A673 (cell line): Measurements from ENCODE around the gene FBLN1. TPM values are rescaled to one million over a fixed set of nuclear protein-coding genes. Genes with fewer than 3 reads are reported as not detected.
A peak's percentile ranks its signal among the peaks of the same experiment; 100 is the strongest.
"Not testable (repeated sequence)": the region's sequence is repeated elsewhere in the genome, so short reads cannot be mapped to it uniquely, and the experiment has no call there.

ENCODE experiments used
- BruUV-seq: library from RNA; stranded (reverse); fragments of 400-500 nt; replicated peaks from 2 replicates; lab custom pipeline; 2021; lab: Mats Ljungman, UMichigan
- CTCF ChIA-PET: fragments of 300-600 bp; sonication (Branson Sonifier 250); formaldehyde crosslinking; loops from one replicate; lab custom pipeline; 2022; ENCODE audit warnings: antibody characterized with exemption; lab: Charles Lee
- POLR2A ChIA-PET: fragments of 300-600 bp; sonication (Branson Sonifier 250); formaldehyde crosslinking; loops from one replicate; lab custom pipeline; 2022; ENCODE audit warnings: antibody characterized with exemption; ENCODE audit not compliant: low non-redundant PET; lab: Charles Lee
- DNase-seq: peaks from one replicate; pipeline ENCODE4 v3.0.0-alpha.2; 2015; ENCODE audit warnings: low spot score
- H3K27ac ChIP-seq: fragments of 200-600 bp; sonication (generic); 2 replicates; pipeline ENCODE4 v1.5.1; 2016; ENCODE audit warnings: mixed run types, low read depth, mild to moderate bottlenecking, mixed read lengths, antibody characterized with exemption, low read length; ENCODE audit not compliant: poor library complexity, severe bottlenecking
- H3K27me3 ChIP-seq: fragments of 200-600 bp; sonication (generic); replicated peaks from 2 replicates; pipeline ENCODE4 v1.6.1; 2017; ENCODE audit warnings: mixed run types, low read depth, mild to moderate bottlenecking, mixed read lengths, antibody characterized with exemption, low read length; ENCODE audit not compliant: insufficient read depth, poor library complexity
- H3K36me3 ChIP-seq: fragments of 200-600 bp; sonication (generic); 2 replicates; pipeline ENCODE4 v1.6.1; 2016; ENCODE audit warnings: mixed run types, mild to moderate bottlenecking, mixed read lengths, antibody characterized with exemption, low read length; ENCODE audit not compliant: insufficient read depth, poor library complexity, severe bottlenecking
- H3K4me1 ChIP-seq: fragments of 200-600 bp; sonication (generic); 2 replicates; pipeline ENCODE4 v1.6.1; 2017; ENCODE audit warnings: mixed run types, mild to moderate bottlenecking, mixed read lengths, antibody characterized with exemption, low read length; ENCODE audit not compliant: insufficient read depth, poor library complexity, severe bottlenecking
- H3K4me3 ChIP-seq: fragments of 200-600 bp; sonication (generic); 2 replicates; pipeline ENCODE4 v1.5.1; 2016; ENCODE audit warnings: low read depth, mixed run types, mild to moderate bottlenecking, mixed read lengths, low read length; ENCODE audit not compliant: poor library complexity, severe bottlenecking
- H3K9me3 ChIP-seq: fragments of 200-600 bp; sonication (generic); 2 replicates; pipeline ENCODE4 v1.6.1; 2016; ENCODE audit warnings: mixed run types, low read depth, mild to moderate bottlenecking, mixed read lengths, antibody characterized with exemption, low read length; ENCODE audit not compliant: poor library complexity, severe bottlenecking
- CTCF ChIP-seq: fragments of 300-800, 200-600 bp; sonication (generic); conservative IDR thresholded peaks from 2 replicates; pipeline ENCODE4 v1.5.1; 2017; ENCODE audit warnings: low read depth, mild to moderate bottlenecking, antibody characterized with exemption, low read length, moderate library complexity, mixed read lengths
- EZH2 ChIP-seq: fragments of 200-600 bp; sonication (generic); IDR thresholded peaks from 2 replicates; pipeline ENCODE4 v1.6.1; 2017; ENCODE audit warnings: borderline replicate concordance, low read depth, mild to moderate bottlenecking, mixed read lengths, antibody characterized with exemption, low read length; ENCODE audit not compliant: poor library complexity, severe bottlenecking
- intact Hi-C: fragments of 100-400 bp; cut with micrococcal nuclease; formaldehyde crosslinking; loops from one replicate; pipeline ENCODE4 v1.10.0; 2022; ENCODE audit not compliant: unreplicated experiment
- total RNA-seq: library from RNA; stranded (reverse); gene quantifications from 2 replicates; pipeline ENCODE4 v1.2.3, GENCODE V29; 2021

The FBLN1 gene
- total RNA-seq, 1 experiment from 2014 or later = 96.4 TPM

- no peaks in the 10 kb centered on the region for H3K4me1 ChIP-seq
- no peak overlapping the region for H3K27ac ChIP-seq
- no peak for TF ChIP-seq EZH2
- peak; percentile 99 for TF ChIP-seq CTCF
- DNase-seq = peak; percentile 86
- CTCF ChIA-PET = interaction anchor here (0.6 to 3.8 kb wide), 3 partner anchors 112 to 282 kb away, joined by 3 to 20 read pairs (median 6); no protein-coding TSS in a partner anchor
- H3K4me3 ChIP-seq = no peak overlapping the region
- POLR2A ChIA-PET = no interaction called here
- no peaks in the 10 kb centered on the region for H3K9me3 ChIP-seq
- peaks cover 5% of the 10 kb centered on the region for H3K36me3 ChIP-seq
- BruUV-seq = no TSS peak
- H3K27me3 ChIP-seq = no peaks in the 10 kb centered on the region
- intact Hi-C loops = loop anchor here (1.0 kb wide), 2 partner anchors 112 to 284 kb away; no protein-coding TSS in a partner anchor
Observed at GRCh38 chr22:45553351-45554039, 50.8 kb downstream of the FBLN1 start.

- Histone ChIP-seq H3K4me3 (no peak overlapping the region), H3K9me3 (no peaks in the 10 kb centered on the region), H3K27me3 (no peaks in the 10 kb centered on the region), H3K4me1 (no peaks in the 10 kb centered on the region), H3K27ac (no peak overlapping the region), H3K36me3 (peaks cover 6% of the 10 kb centered on the region)
- no TSS peak for BruUV-seq
- TF ChIP-seq EZH2 (no peak), CTCF (no peak; the same call in 1 of the 2 replicates)
- CTCF ChIA-PET = interaction anchor here (0.7 to 3.8 kb wide), 2 partner anchors 50 to 112 kb away, joined by 3 to 20 read pairs; no protein-coding TSS in a partner anchor
- intact Hi-C loops = no loop called here
- POLR2A ChIA-PET = no interaction called here
- DNase-seq = no peak
Observed at GRCh38 chr22:45554040-45554406, 51.3 kb downstream of the FBLN1 start.

- TF ChIP-seq EZH2 = no peak
- TF ChIP-seq CTCF = no peak
- H3K4me1 ChIP-seq = no peaks in the 10 kb centered on the region
- peaks cover 3% of the 10 kb centered on the region for H3K36me3 ChIP-seq
- no peaks in the 10 kb centered on the region for H3K27me3 ChIP-seq
- H3K4me3 ChIP-seq = no peak overlapping the region
- no TSS peak for BruUV-seq
- intact Hi-C loops = no loop called here
- no peak for DNase-seq
- CTCF ChIA-PET = interaction anchor here (0.5 to 3.8 kb wide), 2 partner anchors 113 to 115 kb away, joined by 3 to 20 read pairs; no protein-coding TSS in a partner anchor
- no peaks in the 10 kb centered on the region for H3K9me3 ChIP-seq
- POLR2A ChIA-PET = no interaction called here
- no peak overlapping the region for H3K27ac ChIP-seq
Observed at GRCh38 chr22:45554861-45555260, 52.2 kb downstream of the FBLN1 start.

GRCh38 chr22:45557926-45558325 is 55.2 kb downstream of the FBLN1 start:
- DNase-seq, H3K4me1 ChIP-seq, BruUV-seq, H3K27ac ChIP-seq, H3K36me3 ChIP-seq, H3K27me3 ChIP-seq, CTCF ChIA-PET, H3K4me3 ChIP-seq, intact Hi-C loops, H3K9me3 ChIP-seq, POLR2A ChIA-PET: not testable (repeated sequence)

- intact Hi-C loops, CTCF ChIA-PET, H3K36me3 ChIP-seq, H3K27ac ChIP-seq, H3K4me1 ChIP-seq, POLR2A ChIA-PET, H3K4me3 ChIP-seq, H3K9me3 ChIP-seq, DNase-seq, BruUV-seq, H3K27me3 ChIP-seq: not testable (repeated sequence)
Observed at GRCh38 chr22:45560092-45560491, 57.4 kb downstream of the FBLN1 start.
